ENCODE results near the gene STARD3.

DNA sequence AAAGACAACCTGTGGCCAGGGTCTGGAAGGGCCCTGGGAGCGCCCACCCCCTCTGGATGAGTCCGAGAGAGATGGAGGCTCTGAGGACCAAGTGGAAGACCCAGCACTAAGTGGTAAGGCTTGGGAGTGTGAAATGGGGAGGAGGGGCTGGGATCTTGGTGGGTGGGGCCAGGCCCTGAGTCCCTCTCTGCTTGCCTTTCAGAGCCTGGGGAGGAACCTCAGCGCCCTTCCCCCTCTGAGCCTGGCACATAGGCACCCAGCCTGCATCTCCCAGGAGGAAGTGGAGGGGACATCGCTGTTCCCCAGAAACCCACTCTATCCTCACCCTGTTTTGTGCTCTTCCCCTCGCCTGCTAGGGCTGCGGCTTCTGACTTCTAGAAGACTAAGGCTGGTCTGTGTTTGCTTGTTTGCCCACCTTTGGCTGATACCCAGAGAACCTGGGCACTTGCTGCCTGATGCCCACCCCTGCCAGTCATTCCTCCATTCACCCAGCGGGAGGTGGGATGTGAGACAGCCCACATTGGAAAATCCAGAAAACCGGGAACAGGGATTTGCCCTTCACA is 1.2 kb upstream of the STARD3 start:
- TF ChIP-seq, protein P1, sequence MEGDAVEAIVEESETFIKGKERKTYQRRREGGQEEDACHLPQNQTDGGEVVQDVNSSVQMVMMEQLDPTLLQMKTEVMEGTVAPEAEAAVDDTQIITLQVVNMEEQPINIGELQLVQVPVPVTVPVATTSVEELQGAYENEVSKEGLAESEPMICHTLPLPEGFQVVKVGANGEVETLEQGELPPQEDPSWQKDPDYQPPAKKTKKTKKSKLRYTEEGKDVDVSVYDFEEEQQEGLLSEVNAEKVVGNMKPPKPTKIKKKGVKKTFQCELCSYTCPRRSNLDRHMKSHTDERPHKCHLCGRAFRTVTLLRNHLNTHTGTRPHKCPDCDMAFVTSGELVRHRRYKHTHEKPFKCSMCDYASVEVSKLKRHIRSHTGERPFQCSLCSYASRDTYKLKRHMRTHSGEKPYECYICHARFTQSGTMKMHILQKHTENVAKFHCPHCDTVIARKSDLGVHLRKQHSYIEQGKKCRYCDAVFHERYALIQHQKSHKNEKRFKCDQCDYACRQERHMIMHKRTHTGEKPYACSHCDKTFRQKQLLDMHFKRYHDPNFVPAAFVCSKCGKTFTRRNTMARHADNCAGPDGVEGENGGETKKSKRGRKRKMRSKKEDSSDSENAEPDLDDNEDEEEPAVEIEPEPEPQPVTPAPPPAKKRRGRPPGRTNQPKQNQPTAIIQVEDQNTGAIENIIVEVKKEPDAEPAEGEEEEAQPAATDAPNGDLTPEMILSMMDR (IDR thresholded peaks at IDR 0.05), result no peak
- TF ChIP-seq EP300 (IDR thresholded peaks at IDR 0.05) (no peak), POLR2A (IDR thresholded peaks at IDR 0.05) (no peak)

Data from ovary (tissue), 3 donors.